ENCODE results near the gene PRSS38.

PRSS38 gene

GRCh38 chr1:227844320-227845146 is 29.1 kb downstream of the PRSS38 start:
- no peaks in the 10 kb centered on the region for H3K9me3 ChIP-seq (ENCODE audit: control insufficient read depth, insufficient read depth, low read depth, low read length)
- TF ChIP-seq KLF1 (tag by site-specific recombination; IDR thresholded peaks at IDR 0.05) (peak; percentile 95), WT1 (tag by site-specific recombination; IDR thresholded peaks at IDR 0.05) (peak; percentile 53), ZNF747 (tag by site-specific recombination; IDR thresholded peaks at IDR 0.05) (no peak)
- H3K4me3 ChIP-seq (ENCODE audit: low read depth, low read length), result no peak overlapping the region
- ChIA-PET POLR2A (no interaction called here), CTCF (interaction anchor here (0.7 kb wide), 1 partner anchor 82 kb away, joined by 4 read pairs; no protein-coding TSS in a partner anchor)
- no peaks in the 10 kb centered on the region for H3K36me3 ChIP-seq (ENCODE audit: control insufficient read depth in 2 of 2, insufficient read depth in 1 of 2, low read length in 2 of 2)
- H3K4me1 ChIP-seq (ENCODE audit: control insufficient read depth, insufficient read depth, low read length), result no peaks in the 10 kb centered on the region
- no peak overlapping the region for H3K27ac ChIP-seq (ENCODE audit: extremely low read depth, low read depth, low read length)

- Histone ChIP-seq H3K9me3 (ENCODE audit: control insufficient read depth, insufficient read depth, low read depth, low read length) (no peaks in the 10 kb centered on the region), H3K27ac (ENCODE audit: extremely low read depth, low read depth, low read length) (no peak overlapping the region), H3K4me3 (ENCODE audit: low read depth, low read length) (no peak overlapping the region), H3K36me3 (ENCODE audit: control insufficient read depth in 2 of 2, insufficient read depth in 1 of 2, low read length in 2 of 2) (no peaks in the 10 kb centered on the region), H3K4me1 (ENCODE audit: control insufficient read depth, insufficient read depth, low read length) (no peaks in the 10 kb centered on the region)
- TF ChIP-seq GLI2 (tag by site-specific recombination; IDR thresholded peaks at IDR 0.05; ENCODE audit: borderline replicate concordance, low read depth) (no peak), ZNF645 (tag by site-specific recombination; IDR thresholded peaks at IDR 0.05) (no peak), KLF1 (tag by site-specific recombination; IDR thresholded peaks at IDR 0.05) (peak; percentile 36), ZNF169 (tag by site-specific recombination; IDR thresholded peaks at IDR 0.05) (no peak), SP7 (tag by site-specific recombination; IDR thresholded peaks at IDR 0.05) (no peak), REPIN1 (tag by site-specific recombination; IDR thresholded peaks at IDR 0.05; ENCODE audit: low read depth) (no peak)
- ChIA-PET CTCF (no interaction called here), POLR2A (no interaction called here)
These were observed 29.6 kb downstream of the PRSS38 start for GRCh38 chr1:227845147-227845458.

GRCh38 chr1:227845519-227845918 is 30.0 kb downstream of the PRSS38 start:
- Histone ChIP-seq H3K4me1 (ENCODE audit: control insufficient read depth, insufficient read depth, low read length) (no peaks in the 10 kb centered on the region), H3K36me3 (ENCODE audit: control insufficient read depth in 2 of 2, insufficient read depth in 1 of 2, low read length in 2 of 2) (no peaks in the 10 kb centered on the region), H3K27ac (ENCODE audit: extremely low read depth, low read depth, low read length) (no peak overlapping the region), H3K9me3 (ENCODE audit: control insufficient read depth, insufficient read depth, low read depth, low read length) (no peaks in the 10 kb centered on the region), H3K4me3 (ENCODE audit: low read depth, low read length) (no peak overlapping the region)
- POLR2A ChIA-PET, result no interaction called here
- TF ChIP-seq ZNF621 (tag by site-specific recombination; IDR thresholded peaks at IDR 0.05) (no peak), ZNF266 (tag by site-specific recombination; IDR thresholded peaks at IDR 0.05; ENCODE audit: low read depth) (no peak), ZNF658 (tag by site-specific recombination; IDR thresholded peaks at IDR 0.05) (no peak), ZNF341 (tag by site-specific recombination; IDR thresholded peaks at IDR 0.05; ENCODE audit: low read depth) (no peak), ZNF747 (tag by site-specific recombination; IDR thresholded peaks at IDR 0.05) (no peak), HOXA7 (CRISPR knock-in tag; IDR thresholded peaks at IDR 0.05; ENCODE audit: borderline replicate concordance) (no peak), ZNF843 (tag by site-specific recombination; IDR thresholded peaks at IDR 0.05) (no peak), SP3 (tag by site-specific recombination; IDR thresholded peaks at IDR 0.05) (no peak), ZNF585B (tag by site-specific recombination; IDR thresholded peaks at IDR 0.05) (no peak), ZNF510 (tag by site-specific recombination; IDR thresholded peaks at IDR 0.05; ENCODE audit: insufficient replicate concordance) (no peak), ZNF324 (tag by site-specific recombination; IDR thresholded peaks at IDR 0.05) (no peak), ZNF10 (tag by site-specific recombination; IDR thresholded peaks at IDR 0.05) (no peak), PRDM6 (tag by site-specific recombination; IDR thresholded peaks at IDR 0.05) (no peak), ZNF112 (tag by site-specific recombination; IDR thresholded peaks at IDR 0.05) (no peak), ZNF610 (tag by site-specific recombination; IDR thresholded peaks at IDR 0.05; ENCODE audit: borderline replicate concordance) (no peak), ZNF18 (tag by site-specific recombination; IDR thresholded peaks at IDR 0.05) (no peak), ZNF350 (tag by site-specific recombination; IDR thresholded peaks at IDR 0.05) (no peak)
- CTCF ChIA-PET, result no interaction called here
